C4-2B (cell line): Measurements from ENCODE around the gene FMNL3.
"Not testable (repeated sequence)": the region's sequence is repeated elsewhere in the genome, so short reads cannot be mapped to it uniquely, and the experiment has no call there.

ENCODE experiments used
- H3K27ac ChIP-seq: fragments of 450-650 bp; 2 replicates; pipeline ENCODE4 v1.5.1; 2017
- ZFX ChIP-seq: fragments of 450-650 bp; IDR thresholded peaks from 2 replicates; pipeline ENCODE4 v1.6.1; 2017
- TF ChIP-seq, protein P1 (sequence below): fragments of 450-650 bp; conservative IDR thresholded peaks from 2 replicates; pipeline ENCODE4 v1.5.1; 2017; ENCODE audit warnings: mild to moderate bottlenecking

Gene FMNL3

DNA sequence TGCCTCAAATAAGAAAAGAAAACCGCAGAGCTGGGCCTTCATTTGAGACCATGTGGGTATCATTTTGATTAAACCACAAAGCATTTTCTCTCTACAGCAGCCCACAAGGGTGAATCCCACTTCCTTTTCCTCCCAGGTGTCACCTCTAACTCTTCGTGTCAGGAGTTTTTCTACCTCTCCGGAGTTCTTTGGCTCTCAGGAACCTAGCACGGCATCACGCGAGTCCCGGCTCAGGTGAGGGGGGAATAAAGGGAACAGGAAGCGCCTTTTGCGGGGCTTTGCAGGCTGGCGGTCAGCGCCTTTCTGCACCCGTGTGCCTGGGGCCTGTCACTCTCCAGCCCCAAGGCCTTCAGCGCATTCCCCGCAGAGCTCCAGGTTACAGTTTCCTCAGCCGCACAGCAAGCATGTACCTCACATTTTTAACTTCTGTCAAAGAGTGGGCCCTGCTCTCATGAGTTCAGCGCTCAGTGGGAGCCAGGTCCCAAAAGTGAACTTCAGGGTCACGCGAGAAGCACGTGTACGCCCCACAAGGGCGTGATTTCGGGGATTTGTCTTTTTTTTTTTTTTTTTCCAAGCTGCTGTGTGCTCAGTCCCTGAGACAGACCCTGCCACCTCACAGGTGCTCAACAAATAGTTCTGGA, 84.6 kb downstream of the FMNL3 start:
- H3K27ac ChIP-seq, result peak overlapping the region; percentile 65
- TF ChIP-seq, protein P1, sequence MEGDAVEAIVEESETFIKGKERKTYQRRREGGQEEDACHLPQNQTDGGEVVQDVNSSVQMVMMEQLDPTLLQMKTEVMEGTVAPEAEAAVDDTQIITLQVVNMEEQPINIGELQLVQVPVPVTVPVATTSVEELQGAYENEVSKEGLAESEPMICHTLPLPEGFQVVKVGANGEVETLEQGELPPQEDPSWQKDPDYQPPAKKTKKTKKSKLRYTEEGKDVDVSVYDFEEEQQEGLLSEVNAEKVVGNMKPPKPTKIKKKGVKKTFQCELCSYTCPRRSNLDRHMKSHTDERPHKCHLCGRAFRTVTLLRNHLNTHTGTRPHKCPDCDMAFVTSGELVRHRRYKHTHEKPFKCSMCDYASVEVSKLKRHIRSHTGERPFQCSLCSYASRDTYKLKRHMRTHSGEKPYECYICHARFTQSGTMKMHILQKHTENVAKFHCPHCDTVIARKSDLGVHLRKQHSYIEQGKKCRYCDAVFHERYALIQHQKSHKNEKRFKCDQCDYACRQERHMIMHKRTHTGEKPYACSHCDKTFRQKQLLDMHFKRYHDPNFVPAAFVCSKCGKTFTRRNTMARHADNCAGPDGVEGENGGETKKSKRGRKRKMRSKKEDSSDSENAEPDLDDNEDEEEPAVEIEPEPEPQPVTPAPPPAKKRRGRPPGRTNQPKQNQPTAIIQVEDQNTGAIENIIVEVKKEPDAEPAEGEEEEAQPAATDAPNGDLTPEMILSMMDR, result no peak
- peak; percentile 66 for TF ChIP-seq ZFX

DNA sequence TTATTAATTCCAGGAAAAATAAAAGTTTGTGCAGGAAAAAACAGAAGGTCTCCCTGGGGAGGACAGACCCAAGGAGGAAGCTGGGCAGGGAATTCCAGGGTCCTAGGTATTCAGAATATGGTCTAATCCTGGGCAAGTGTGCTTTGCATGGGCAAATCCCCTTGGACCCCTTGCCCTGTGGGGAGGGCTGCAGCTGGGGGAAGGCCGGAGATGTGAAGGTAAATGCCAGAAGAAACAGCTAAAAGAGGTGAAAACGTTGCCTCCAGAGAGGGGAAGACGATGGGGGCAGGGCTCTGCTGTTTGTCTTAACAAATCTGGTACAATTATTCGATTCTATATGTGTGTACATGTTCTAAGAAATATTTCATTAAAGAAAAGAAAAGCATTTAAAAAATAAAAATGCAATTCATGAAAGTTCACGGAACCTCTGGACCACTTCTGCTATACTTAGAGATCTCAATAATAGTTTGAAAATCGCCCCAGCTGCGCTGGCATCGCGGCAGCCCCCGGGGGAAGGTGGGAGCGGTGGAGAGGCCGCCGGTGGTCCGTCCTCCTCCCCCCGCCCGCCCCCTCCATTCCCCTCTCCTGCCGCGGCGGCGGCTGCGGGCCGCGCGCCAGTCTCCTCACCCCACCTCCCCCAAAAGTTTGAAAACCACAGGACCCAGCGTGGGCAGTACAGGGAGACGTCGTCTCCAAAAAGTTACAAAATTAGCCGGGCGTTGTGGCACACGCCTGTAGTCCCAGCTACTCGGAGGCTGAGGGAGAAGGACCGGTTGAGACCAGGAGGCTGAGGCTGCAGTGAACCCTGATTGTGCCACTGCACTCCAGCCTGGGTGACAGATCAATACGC, 85.3 kb downstream of the FMNL3 start:
- peak overlapping the region; percentile 65 for H3K27ac ChIP-seq
- TF ChIP-seq, protein P1, result no peak
- no peak for TF ChIP-seq ZFX

DNA sequence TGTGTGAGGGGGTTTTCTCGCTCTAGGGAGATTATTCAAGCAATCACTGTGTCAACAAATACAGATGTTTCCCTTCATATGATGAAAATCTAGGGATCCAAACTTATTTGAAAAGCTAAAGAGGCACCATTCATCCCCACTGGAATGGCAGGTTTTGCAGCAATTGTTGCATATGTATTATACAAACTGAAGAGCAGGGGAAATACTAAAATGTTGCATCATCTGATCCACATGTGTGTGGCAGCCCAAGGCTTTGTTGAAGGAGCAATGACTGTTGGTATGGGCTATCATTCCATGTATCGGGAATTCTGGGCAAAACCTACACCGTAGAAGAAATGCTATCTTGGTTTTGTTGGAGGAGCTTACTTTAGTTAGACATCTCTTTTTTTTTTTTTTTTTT, 87.9 kb downstream of the FMNL3 start:
- H3K27ac ChIP-seq, result no peak overlapping the region
- no peak for TF ChIP-seq ZFX
- TF ChIP-seq, protein P1, result no peak

DNA sequence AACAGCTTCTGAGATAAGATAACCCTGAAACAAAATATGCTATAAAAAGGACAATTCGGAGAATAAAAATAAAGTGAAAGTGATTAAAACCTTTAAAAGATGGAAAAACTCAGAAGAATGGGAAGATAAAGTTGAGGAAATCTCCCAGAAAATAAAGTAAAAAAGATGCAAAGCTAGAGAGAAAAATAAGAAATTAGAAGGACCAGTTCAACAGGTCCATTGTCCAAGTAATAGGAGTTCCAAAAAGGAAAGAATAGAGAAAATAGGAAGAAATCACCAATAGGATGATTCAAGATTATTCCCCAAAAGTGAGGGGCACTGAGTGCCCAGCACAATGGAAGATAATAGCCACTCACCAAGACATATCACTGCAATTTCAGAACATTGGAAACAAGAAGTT, 88.6 kb downstream of the FMNL3 start:
- H3K27ac ChIP-seq, result no peak overlapping the region

DNA sequence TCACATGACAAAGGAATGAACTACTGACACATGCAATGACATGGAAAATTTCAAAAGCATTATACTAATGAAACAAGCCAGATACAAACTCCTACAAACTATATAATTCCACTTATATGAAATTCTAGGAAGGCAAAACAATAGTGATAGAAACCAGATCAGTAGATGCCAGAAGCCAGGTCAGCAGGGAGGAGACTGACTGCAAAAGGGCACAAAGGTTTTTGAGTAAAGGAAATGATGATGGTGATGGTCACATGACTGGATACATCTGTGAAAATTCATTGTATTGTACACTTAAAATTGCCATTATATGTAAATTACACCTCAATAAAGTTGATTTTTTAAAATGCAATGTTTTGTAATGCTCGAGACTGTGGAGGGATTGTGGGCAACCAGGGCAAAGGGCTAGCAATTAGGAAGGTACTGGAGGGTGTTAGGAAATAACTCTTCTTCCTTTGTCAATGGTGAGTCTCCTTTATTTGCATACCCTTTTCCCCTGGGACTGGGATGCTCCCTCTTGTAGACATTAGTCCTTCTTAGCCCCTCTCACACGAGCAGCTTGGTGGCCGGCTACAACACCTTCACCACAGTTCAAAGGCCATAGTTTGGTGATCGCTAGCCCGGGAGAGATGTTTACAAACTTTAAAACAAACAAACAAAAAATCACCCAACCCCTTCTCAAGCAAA, 90.5 kb downstream of the FMNL3 start:
- no peak overlapping the region for H3K27ac ChIP-seq
- TF ChIP-seq, protein P1, result no peak
- no peak for TF ChIP-seq ZFX

More for the DNA sequence above, 88.6 kb downstream of the FMNL3 start:
- TF ChIP-seq, protein P1, result no peak
- TF ChIP-seq ZFX, result no peak

DNA sequence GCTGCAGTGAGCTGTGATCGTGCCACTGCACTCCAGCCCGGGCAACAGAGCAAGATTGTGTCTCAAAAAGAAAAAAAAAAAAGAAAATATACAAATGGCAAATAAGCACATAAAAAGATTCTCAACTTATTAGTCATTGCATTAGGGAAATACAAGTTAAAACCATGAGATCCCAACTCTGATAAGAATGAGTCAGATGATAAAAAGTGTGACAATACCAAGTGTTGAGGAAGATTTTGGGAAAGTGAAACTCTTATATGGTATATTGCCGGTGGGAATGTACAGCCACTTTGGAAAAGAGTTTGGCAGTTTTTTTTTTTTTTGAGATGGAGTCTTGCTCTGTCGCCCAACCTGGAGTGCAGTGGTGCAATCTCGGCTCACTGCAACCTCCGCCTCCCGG, 91.5 kb downstream of the FMNL3 start:
- TF ChIP-seq, protein P1, result no peak
- no peak for TF ChIP-seq ZFX
- H3K27ac ChIP-seq, result no peak overlapping the region

DNA sequence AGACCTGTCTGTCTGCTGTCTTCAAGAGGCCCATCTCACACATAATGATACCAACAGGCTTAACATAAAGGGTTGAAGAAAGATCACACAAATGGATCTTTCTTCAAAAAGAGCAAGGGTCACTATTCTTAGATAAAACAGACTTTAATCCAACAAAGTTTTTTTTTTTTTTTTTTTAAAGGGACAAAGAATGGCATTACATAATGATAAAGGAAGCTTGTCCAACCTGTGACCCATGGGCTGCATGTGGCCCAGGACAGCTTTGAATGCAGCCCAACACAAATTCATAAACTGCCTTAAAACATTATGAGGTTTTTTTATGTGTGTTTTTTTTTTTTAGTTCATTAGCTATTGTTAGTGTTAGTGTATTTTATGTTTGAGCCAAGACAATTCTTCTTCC, 95.0 kb downstream of the FMNL3 start:
- TF ChIP-seq, protein P1, result no peak
- TF ChIP-seq ZFX, result no peak
- H3K27ac ChIP-seq, result no peak overlapping the region

DNA sequence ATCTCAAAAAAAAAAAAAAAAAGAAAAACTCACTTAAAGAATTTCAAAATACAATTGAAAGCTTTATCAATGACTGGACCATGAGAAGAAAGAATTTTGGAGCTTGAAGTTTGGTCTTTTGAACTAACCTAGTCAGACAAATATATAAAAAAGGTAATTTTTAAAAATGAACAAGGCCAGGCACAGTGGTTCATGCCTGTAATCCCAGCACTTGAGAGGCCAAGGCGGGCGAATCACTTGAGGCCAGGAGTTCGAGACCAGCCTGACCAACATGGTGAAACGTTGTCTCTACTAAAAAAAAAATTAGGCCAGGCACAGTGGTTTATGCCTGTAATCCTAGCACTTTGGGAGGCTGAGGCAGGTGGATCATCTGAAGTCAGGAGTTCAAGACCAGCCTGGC, 96.4 kb downstream of the FMNL3 start:
- not testable (repeated sequence) for H3K27ac ChIP-seq
